NCI-H1092 (cell line): ENCODE measurements around the gene DPYSL5.
A peak's percentile ranks its signal among the peaks of the same experiment; 100 is the strongest.
"Not testable (repeated sequence)": the region's sequence is repeated elsewhere in the genome, so short reads cannot be mapped to it uniquely, and the experiment has no call there.

Experiments used
- DNase-seq: peaks from one replicate; lab custom pipeline; 2025; lab: John Stamatoyannopoulos, UW

DPYSL5 gene

DNA sequence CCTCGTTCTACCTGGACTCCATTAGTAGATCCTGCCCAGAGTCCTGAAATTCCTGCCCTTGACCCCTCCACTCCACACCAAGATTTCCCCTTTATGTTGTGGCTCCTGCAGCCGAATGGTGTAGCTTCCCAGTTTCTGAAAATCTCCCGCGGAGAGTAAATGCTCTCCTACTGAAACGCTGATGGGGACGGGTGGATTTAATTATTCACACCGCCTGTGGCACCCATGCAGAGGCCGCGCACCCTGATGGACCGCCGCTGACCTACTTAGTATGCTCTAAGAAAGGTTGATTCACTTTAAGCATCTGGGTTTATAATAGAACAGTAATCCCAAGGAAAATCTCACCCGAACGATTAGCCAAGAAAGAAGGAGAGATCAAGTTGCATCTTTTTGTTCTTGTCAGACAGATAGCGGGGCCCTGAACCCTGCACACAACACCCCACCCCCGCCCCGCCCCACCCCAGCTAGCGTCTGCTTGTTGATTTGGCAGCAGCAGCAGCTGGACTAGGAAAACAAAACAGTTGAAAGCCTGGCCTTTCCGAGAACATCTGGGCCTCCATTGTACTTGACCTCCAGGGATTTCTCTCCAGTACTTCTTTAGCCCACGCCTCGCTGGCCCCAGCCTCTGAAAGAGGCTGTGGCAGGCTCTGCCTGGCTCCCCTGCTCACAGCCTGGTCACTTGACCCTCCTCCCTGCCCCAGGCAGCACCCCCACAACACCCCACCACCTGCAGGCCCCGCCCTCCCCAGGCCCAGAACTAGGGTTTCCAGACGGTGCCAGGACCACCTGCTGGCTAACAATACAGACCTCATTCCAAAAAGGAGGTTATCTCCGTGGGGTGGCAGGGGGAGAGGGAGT lies 53.6 kb downstream of the DPYSL5 start:
- peak; percentile 29 for DNase-seq

DNA sequence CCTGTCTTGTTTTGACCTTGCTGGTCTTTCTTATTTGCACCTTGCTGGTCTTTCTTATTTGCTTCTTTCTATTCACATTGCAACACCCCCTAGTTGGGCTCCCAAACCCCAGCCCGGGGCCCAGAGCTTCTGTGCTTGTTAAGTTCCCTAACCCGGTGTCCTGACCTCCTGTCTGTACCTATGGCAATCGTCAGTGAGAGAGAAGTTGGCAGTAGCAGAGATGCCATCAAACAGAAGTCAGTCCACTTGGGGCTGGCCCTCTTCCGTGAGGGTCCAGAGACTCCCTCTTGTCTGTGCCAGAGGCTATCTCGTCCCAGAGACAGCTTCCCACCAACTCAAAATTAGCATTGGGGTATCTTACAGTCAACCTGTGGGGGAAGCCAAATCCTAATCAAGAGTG lies 55.7 kb downstream of the DPYSL5 start:
- DNase-seq, result no peak

DNA sequence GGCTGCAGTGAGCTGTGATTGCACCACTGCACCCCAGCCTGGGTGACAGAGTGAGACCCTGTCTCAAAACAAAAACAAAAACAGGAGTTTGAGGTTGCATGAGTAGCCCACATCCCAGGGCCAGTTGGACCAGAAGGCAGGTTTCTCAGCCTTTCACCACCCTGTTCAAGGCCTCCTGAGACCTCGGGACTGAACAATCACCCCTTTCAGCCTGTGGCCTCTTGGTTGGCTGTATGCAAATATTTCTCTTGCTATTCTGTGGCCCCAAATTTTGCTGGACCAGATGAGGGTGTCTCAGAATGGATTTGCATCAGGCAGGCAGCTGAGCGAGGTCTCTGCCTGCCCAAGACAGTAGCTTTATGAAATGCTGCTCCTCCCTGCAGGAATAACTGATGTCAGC lies 56.9 kb downstream of the DPYSL5 start:
- no peak for DNase-seq

DNA sequence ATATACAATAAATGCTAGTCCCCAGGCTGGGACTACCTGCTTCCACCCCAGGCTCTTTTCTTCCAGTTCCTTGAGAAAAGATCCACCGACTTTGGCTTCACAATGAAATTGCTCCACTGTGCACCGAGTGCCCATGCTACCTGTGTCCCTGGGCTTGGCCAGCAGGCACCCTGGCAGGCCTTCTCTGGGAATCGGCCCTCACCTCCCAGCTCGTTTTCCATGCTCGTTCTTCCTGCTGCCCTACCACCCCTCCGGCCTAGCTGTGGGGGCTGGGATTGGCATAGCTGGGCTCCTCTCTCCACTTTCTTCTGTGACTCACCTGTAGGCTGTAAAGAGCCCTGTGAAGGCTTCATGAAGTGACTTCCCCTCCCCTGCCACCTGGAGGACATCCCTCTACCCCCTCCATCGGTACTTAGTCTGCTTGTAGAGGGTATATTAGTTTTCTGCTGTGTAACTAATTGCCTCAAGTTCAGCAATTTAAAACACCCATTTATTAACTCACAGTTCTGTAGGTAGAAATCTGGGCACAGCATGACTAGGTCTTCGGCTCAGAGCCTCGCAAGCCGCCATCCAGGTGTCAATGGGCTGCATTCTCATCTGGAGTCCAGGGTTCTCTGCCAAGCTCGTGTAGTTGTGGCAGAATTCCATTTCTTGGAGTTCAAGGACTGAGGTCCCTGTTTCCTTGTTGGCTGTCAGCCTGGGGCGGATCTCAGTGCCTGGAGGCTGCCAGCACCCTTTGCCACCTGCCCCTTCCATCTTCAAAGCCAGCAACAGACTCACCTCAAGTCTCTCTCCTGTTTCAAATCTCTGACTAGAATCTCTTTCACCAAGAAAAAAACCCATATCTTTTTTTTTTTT lies 57.6 kb downstream of the DPYSL5 start:
- no peak for DNase-seq

DNA sequence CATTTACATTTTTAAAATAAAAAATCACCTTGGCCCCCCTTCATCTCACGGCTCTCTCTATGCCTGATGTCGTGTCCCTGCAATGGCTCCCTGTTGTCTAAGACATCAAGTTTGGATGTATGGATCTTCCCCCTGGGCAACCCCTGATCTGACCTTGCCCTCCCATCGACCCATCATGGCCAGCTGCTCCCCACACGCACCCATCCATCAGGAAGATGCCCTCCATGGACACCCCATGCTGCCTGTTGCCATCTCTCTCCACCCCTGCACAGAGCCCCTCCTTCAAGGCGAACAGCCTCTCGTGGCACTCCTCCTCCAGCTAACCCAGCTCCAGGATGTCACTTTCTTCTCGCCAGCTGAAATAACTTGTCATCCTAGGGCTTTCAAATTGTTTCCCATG lies 59.5 kb downstream of the DPYSL5 start:
- no peak for DNase-seq

DNA sequence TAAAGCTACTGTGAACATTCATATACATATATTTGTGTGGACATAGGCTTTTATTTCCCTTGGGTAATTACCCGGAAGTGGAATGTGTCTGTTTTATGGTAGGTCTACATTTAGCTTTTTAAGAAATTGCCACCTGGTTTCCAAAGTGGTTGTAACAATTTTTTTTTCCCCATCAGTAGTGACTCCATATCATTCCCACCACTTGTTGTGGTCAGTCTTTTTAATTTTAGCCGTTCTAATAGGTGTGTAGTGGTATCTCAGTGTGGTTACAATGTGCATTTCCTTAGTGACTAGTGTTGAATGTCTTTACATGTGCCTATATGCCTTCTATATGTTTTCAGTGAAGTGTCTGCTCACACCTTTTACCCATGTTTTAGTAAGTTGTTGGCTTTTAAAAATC lies 62.2 kb downstream of the DPYSL5 start:
- DNase-seq, result no peak

DNA sequence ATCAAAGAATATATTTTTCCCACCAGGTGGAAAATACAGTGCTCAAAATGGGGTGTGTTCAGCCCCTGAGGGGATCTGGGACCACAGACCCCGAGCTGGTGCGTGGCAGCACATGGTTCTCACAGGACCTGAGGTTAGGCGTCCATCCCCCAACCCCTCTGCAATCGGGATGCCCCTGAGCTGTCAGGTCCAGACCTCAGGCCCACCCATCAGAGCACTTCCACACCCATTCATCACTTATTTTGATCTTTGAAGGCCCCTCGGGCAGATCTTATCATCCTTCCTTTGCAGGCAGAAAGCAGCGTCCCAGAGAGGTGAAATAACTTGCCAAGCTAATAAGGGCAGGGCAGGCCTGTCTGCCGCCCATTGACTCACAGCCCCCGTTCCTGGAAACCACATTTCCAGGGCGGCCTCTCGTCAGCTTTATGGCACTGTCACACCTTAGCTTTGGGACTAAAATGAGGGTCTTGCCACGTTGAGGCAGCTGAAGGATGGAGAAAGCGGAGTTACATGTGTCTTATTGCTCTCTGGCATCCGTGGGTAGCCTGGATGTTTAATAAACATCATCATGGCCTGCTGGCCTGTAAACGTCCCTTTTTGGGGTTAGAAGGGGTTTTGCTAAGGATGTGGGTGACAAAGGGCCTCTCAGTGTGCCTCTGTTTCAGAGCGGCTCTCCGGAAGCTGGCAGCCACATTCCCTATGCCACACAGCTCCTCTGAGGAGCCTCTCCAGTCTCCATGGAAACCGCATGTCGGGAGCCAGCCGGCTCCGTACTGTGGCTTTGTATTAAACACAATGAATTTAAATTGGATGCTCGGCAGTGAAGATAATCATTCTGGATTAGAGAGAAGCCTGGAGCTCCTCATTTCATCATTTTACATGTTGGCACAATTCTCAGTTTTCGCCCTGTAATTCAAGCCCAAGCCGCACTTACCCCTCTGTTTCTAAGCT lies 64.3 kb downstream of the DPYSL5 start:
- DNase-seq, result peak; percentile 62

DNA sequence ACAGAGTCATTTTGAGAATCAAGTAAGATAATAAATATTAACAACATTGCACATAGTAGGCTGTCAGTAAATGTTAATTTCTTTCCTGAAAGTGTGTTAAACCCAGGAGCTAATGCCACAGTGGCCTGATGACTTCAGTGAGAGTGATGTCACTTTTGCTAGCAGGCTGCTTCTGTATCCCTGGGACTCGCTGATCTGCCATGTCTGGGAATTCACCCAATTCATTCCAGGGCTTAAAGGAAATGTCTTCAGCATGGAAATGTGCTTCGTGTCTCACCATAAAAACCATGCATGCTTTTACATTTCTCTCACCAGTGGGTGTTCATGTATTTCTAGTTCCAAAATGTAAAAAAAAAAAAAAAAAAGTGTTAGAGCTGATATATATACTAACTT lies 65.7 kb downstream of the DPYSL5 start:
- no peak for DNase-seq

DNA sequence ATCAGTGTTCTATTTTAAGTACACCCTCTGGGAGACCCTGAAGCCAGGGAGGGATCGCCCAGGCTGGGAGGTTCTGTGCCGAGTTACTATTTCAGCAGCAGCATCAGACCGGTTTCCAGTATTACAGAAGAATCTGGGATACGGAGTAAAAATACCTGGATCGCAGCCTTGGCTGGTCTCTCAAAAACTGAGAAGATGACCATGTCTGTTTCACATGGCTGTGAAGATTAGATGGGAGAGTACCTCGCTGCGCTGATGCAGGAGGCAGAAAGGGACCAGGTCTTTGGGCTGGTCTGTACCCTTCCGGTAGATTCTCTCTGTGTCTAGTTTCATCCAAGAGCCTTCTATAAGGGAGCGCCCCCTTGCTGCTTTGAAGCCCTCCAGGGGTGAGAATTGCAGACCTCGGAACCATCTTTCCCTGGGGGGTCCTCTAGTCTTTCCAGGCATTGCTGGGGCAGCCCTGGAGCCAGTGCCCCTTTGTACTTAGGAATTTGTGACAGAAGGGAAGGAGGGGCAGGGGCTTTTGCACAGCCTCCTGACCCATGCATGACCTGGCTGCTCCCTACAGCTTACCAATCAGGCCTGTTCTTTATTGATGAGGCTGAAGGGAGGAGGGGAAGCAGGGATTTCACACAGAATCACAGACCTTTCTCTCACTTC lies 66.2 kb downstream of the DPYSL5 start:
- no peak for DNase-seq

DNA sequence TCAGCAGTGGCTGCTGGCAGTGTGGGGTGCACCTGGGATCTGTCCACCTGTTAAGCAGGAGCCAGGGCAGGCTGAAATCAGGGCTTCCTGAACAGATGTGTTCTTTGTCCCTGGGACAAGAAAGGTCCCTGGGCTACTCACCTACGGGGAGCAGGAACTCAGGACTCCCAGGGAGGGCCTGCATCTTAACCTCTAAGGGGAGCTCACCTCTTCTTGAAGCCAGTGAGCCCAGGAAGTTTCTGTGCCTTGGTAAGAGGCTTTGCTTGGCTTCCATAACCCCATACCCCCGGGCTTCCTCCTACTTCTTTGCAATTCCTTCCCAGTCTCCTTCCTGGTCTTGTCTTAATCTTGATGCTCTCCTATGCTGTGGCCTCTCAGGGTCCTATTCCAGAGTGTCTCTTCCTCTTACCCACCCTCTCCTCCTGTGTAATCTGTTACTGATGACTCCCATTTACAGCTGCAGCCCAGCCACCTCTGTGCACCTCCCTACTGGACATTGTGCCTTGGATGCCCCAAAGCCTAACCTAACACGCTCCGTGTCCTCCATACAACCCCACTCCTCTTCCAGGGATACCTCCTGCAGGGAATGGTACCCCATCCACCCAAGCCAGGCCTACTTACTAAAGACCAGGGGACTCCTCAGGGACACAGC lies 66.9 kb downstream of the DPYSL5 start:
- DNase-seq, result no peak

DNA sequence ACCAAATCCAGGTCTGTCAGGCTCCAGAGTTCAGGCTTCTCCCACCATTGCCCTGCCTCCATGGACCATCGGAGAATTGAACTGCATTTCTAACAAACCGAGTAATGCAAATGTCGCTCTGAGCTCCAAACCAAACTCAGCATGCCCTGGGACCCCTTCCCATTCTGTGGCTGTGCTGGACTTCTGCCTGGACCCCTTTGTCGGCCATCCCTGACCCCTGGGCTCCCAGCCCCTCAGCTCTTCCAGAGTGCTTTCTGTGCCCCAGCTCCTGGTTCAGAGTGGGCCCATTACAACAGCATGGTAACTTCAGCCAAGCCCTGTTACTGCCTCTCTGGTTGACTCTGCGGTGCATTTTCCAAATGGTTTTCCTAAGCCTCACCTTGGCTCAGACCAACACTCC lies 67.4 kb downstream of the DPYSL5 start:
- no peak for DNase-seq

DNA sequence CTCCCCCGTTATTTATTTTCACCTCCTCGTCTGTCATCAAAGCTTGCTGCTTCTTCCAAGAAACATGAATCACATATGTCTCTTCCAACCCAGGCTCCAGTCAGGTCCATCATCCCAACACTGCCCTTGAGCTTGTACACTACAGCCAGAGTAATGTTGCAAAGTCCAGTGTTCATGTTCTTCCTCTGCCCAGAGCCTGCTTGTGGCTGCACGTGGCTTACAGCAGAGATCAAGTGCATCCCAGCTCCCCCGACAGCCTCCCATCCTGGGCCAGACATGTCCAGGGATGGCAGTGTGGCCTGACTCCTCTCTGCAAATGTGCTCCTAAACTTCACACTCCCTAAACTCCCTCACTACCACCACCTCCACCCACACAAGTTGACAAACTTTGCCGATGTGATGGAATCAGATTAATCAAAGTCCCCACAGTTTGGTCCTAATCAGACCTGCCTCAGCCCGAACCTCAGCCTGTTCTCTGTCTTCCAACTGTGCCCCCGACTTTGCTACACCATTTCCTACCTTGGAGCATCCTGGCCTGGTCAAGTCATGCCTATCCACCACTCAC lies 68.3 kb downstream of the DPYSL5 start:
- DNase-seq, result no peak

DNA sequence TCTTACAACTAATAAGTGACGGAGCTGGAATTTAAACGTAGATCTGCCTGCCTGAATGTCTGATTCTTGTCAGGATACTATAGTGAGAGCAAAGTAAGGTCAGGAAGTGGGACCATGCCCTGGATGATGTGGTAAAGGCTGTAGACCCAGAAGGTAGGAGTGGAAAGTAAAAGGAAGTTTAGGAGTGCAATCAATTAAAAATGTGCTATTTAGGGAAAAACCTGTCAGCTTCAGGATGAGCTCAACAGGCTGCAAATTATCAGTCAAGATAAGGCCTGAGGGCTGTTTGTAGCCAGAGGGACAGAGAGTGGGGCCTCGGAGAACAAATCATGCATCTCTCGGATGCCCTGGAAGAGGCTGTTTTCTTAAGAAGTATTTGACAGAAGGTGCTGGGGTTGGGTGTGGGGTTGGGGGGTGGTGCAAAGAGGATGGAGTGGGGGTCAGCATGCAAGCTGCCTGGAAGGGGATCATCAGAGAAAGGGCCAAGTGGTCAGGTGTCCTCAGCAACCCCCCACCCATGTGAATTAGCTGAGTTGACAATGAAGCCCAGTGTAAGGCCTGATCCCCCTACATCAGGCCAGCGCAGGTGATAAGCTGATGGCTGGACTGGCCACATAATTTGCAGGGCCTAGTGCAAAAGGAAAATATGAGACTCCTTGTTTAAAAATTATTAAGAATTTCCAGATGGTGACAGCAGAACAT lies 69.4 kb downstream of the DPYSL5 start:
- no peak for DNase-seq

DNA sequence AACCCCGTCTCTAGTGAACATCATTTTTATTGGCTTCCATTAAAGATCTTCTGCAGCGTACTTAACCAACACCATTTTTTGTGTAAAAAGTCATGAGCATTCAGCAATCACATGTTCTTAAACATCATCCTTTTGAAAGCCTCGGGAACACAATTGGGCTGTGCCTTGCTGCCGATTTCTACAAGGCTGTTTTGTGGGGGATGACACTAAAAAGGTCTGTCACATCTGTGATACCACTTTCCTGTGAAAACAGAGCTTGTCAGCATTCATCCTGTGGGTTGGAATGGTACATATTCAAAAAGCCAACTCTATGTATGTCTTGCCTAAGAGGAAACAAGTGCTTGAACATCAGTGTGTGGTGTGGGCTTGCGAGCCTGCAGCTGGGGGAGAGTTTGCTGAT lies 73.4 kb downstream of the DPYSL5 start:
- no peak for DNase-seq

DNA sequence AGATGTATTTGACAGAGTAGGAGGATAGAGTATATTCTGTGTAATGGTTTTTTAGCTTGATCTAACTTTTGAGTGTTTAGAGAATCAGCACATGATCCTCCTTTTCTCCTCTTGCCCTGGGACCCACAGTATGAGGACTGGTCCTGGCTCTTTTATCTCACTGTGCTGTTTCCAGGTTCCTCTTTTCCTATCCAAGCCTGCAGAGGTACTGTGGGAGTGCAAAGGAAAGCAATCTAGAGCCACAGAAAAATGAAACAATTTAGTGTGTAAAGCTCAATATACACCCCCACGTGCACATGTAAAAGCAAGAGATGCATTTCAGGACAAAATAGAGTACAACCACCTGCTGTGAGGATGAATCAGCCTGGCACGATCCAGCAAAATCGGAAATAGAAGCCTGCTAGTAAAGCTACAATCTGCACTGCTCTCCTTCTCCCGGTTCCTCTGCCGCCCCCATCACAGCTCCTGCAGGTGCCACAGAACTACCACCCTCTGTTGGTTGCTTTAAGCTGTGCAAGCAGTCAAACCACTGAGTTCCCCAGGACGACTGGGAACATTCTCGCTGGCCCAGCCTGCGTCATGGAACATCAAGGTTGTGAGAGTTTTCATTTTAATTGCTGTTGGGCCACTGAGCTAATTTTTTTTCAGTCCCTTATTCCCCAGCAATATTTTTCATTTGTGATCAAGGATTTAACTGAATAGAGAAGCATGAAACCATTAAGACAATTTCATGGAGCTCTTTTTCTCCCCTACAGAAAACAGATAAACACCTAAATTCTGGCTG lies 74.7 kb downstream of the DPYSL5 start:
- peak; percentile 43 for DNase-seq

DNA sequence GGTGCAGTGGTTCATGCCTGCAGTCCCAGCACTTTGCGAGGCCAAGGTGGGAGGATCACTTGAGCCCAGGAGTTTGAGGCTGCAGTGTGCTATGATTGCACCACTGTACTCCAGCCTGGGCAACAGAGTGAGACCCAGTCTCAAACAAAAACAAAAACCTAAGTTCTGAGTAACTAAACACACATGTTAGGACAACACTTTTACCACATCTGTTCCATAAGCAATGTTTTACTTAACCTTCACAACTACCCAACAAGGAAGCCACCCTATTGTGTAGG lies 75.2 kb downstream of the DPYSL5 start:
- not testable (repeated sequence) for DNase-seq

DNA sequence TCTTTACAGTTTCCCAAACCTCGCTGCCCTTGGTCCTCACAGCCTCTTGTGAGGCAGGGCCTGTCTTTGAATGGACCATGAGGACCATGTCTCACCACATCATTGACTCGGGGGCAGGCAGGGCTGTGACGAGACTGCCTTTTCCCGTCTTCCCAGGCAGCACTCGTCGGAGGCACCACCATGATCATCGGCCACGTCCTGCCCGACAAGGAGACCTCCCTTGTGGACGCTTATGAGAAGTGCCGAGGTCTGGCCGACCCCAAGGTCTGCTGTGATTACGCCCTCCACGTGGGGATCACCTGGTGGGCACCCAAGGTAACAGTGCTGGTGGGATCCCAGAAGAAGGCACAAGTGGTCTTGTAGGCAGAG lies 76.8 kb downstream of the DPYSL5 start:
- no peak for DNase-seq

DNA sequence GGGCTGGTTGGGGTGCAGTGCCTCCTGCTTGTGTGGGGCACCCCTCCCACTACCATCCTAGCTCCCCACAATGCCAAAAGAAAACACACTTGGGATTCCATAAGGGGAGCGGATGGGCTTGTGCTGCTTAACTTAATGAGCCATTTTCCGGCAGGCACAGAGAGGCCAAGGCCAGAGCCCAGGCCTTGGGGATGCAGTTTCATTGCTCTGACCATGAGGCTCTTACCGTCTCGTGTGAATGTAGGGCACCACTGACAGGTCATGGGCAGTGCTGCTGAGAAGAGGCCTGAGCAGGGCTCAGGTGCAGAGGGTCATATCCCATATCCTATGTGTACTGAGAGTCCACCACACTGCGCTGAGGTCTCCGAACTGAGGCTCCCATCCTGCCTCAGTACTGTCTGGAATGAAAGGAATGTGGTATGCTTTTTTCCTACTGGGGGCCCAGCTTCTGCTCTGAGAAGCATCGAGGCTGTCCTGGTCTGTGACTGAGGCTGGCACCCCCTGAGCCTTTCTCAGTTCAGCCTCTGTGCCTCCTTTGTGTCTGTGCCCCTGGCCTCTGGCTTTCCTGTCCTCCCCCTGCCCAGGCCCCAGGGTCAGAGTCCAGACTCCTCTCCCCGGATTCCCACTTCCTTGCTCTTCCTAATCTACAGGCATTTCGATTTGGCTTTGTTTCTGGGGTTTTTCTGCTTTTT lies 77.3 kb downstream of the DPYSL5 start:
- no peak for DNase-seq

DNA sequence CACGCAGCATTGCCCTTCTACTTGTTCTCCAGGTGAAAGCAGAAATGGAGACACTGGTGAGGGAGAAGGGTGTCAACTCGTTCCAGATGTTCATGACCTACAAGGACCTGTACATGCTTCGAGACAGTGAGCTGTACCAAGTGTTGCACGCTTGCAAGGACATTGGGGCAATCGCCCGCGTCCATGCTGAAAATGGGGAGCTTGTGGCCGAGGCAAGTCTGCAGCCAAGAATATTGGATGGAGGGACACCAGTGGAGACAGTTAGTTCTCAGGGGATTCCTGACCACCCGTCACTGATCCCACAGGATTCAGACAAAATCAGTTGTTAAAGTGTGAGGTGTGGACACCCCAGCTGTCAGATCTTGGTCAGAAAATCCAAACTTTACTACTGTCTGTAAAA lies 79.3 kb downstream of the DPYSL5 start:
- DNase-seq, result no peak
